ENCODE data around the gene CSRNP2. TPM values are rescaled to one million over a fixed set of nuclear protein-coding genes. Genes with fewer than 3 reads are reported as not detected.

CSRNP2 gene, protein sequence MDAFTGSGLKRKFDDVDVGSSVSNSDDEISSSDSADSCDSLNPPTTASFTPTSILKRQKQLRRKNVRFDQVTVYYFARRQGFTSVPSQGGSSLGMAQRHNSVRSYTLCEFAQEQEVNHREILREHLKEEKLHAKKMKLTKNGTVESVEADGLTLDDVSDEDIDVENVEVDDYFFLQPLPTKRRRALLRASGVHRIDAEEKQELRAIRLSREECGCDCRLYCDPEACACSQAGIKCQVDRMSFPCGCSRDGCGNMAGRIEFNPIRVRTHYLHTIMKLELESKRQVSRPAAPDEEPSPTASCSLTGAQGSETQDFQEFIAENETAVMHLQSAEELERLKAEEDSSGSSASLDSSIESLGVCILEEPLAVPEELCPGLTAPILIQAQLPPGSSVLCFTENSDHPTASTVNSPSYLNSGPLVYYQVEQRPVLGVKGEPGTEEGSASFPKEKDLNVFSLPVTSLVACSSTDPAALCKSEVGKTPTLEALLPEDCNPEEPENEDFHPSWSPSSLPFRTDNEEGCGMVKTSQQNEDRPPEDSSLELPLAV
- total RNA-seq (2022; extraction: Qiagen RNA extraction): 10.5 to 15.2 TPM (median 13.3 TPM) in 5 replicates

DNA sequence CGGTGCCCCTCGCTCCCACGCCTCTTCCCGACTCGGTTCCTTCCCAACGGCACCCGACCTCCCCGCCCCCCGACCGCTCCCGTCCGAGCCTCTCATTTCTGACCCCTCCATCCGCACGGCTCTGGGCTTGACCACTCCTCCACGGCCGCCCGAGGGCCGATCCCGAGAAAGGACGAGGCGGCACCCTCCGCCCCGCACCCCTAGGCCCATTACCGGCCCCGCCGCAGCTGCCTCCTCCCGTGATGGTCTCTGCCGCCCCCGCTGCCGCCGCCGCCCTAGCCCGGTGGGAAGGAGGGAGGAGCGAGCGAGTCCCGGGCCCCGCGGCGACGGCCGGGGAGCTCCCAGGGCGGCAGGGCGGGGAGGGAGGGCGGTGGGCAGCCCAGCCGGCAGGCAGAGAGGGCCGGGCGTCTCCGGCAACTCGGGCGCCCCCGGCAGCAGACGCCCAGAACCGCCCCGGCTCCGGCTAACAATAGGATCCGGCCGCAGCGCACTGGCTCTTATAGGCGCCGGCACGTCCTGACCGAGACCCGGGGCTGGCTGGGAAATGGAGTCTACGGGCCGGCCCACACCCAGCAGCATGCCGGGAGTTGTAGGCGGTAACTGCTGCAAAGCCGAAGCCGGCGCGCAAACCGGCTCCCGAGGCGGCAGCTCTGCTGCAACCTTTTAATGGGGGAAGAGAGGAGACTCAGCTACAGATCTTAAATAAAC, at the start of gene CSRNP2:
Gene CSRNP2 (minus strand): TSS at position 471 of the 708 bp plus-strand sequence. CDS start 7,035 bp downstream, outside the sequence.

DNA sequence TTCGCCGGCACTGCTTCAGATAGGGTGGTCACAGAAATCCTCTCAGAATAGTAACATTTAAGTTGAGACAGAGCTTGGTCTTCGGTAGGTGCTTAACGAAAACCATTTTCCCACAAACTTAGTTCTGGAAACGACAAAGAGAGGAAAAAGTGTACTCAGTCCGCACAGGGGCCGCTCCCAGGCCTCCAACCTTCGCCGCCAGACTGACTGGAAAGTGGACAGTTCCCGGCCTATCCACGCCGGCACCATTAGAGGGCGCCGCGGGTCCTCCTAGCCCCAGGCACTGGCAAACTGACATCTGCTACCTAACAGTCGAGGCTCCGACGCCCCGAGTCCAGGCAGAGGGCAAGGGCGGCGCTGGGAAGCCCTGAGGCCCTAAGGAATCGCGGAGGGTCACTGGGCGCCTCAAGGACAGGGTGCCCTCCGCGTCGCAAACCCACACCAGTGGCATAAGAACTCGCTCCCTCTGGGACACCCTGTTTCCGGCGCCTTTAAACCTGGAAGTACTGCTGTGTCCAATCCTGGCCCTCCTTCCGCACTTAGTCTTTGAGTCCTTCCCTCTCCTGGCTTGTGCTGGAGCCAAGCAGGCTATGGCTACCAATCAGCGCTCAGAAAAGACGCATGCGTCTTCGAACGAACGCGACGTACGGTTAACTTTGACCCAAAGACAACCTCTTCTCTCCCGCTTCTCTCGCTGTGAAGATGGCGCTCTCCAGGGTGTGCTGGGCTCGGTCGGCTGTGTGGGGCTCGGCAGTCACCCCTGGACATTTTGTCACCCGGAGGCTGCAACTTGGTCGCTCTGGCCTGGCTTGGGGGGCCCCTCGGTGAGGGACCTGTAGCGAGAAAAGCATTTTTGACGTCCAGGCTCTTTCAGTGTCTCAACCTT, 35.5 kb downstream of the CSRNP2 start, which contains the start of gene LETMD1:
Gene LETMD1 (plus strand): TSS at position 673 of the 886 bp plus-strand sequence. CDS start 30 bp downstream, at position 703.

DNA sequence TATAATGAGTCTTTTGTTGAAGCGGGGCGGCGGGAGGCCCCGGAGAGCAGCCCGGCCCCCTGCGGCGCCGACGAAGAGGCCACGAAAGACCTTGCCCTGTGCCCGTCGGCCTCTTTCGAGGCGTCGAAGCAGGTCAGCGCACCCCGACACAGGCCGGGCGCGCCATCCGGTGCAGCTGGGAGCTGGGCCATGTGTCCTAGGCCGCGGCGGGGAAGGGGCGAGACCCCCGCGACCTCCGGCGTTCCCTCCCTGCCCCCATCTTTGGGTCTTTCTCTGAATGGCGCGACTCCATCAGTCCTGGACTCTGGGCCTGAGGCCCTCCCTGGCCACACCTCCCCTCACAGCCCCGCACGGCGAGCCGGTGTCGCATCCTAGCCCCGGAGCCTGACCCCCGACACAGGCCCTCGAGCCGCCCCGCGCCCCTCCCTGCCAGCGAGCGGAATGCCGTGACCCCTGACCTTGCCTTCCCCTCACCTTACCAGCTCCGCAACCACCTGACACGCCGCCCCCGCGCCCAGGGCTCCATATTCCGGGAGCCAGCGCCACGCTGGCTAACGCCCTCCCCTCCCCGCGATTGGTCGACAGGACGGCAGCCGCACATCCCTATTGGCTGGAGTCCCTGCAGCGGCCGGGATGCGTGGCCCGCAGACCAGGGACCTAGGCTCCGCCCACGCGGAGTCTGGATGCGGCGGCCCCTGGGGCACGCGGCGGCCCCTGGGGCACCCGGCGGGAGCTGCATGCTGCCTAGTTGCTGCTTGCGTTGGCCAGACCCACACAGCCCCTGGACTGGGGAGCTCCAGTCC, 57.4 kb downstream of the CSRNP2 start, which contains the start of gene SLC11A2:
Gene SLC11A2 (minus strand): TSS at position 549 of the 803 bp plus-strand sequence. CDS start 15,656 bp downstream, outside the sequence.

Other genes with a start within 250 kb of the CSRNP2 start
- gene TMPRSS12, start 240.7 kb downstream of the CSRNP2 start, total RNA-seq (2022; extraction: Qiagen RNA extraction): not detected in 5 replicates
- not detected in 5 replicates for gene HIGD1C, start 131.1 kb downstream of the CSRNP2 start, total RNA-seq (2022; extraction: Qiagen RNA extraction)
- gene SLC11A2, start 57.2 kb downstream of the CSRNP2 start, total RNA-seq (2022; extraction: Qiagen RNA extraction): 16.2 to 22.8 TPM (median 20.2 TPM) in 5 replicates
- gene LETMD1, start 35.3 kb downstream of the CSRNP2 start, total RNA-seq (2022; extraction: Qiagen RNA extraction): 18.6 to 25.1 TPM (median 22.1 TPM) in 5 replicates
- gene TFCP2, start 89.5 kb upstream of the CSRNP2 start, total RNA-seq (2022; extraction: Qiagen RNA extraction): 17.6 to 21.6 TPM (median 21.1 TPM) in 5 replicates
- 0.61 to 2.3 TPM (median 1.5 TPM) in 5 replicates for gene POU6F1, start 134.5 kb upstream of the CSRNP2 start, total RNA-seq (2022; extraction: Qiagen RNA extraction)
- 338 to 361 TPM (median 341 TPM) in 5 replicates for gene DAZAP2, start 155.2 kb upstream of the CSRNP2 start, total RNA-seq (2022; extraction: Qiagen RNA extraction)
- 22.5 to 30.3 TPM (median 25.6 TPM) in 5 replicates for gene SMAGP, start 186.8 kb upstream of the CSRNP2 start, total RNA-seq (2022; extraction: Qiagen RNA extraction)
- gene BIN2, start 240.6 kb upstream of the CSRNP2 start, total RNA-seq (2022; extraction: Qiagen RNA extraction): 0.14 to 0.23 TPM (median 0.19 TPM) in 5 replicates

Data from A549 treated with dexamethasone at 1 μM for 4 hours (cell line).